Measurements from ENCODE around the gene TMEM225B. TPM values are rescaled to one million over a fixed set of nuclear protein-coding genes. Genes with fewer than 3 reads are reported as not detected.

Gene TMEM225B
- total RNA-seq, 1 experiment from 2014 or later, result 0.31 TPM

GRCh38 chr7:99622596-99622995 lies 24.5 kb downstream of the TMEM225B start:
- Histone ChIP-seq H3K36me3 (ENCODE audit: control insufficient read depth, insufficient read depth, low read length) (peaks cover 17% of the 10 kb centered on the region), H3K9me3 (ENCODE audit: control insufficient read depth, insufficient read depth, low read depth, low read length) (no peaks in the 10 kb centered on the region), H3K27ac (ENCODE audit: low read length) (no peak overlapping the region), H3K4me3 (ENCODE audit: low read depth in 2 of 2, low read length in 2 of 2) (no peak overlapping the region), H3K4me1 (ENCODE audit: control insufficient read depth, insufficient read depth, low read length) (peaks cover 10% of the 10 kb centered on the region), H3K27me3 (ENCODE audit: control insufficient read depth, insufficient read depth, low read length) (no peaks in the 10 kb centered on the region)
- TF ChIP-seq TCF7L2 (IDR thresholded peaks at IDR 0.05; ENCODE audit: low read depth, low read length) (no peak), SIN3A (IDR thresholded peaks at IDR 0.05; ENCODE audit: borderline replicate concordance, insufficient read depth, low read depth, low read length) (no peak), REST (IDR thresholded peaks at IDR 0.05; ENCODE audit: insufficient read depth in 1 of 2, low read depth in 2 of 2, low read length in 1 of 2) (no peak), POLR2AphosphoS5 (IDR thresholded peaks at IDR 0.05; ENCODE audit: low read depth, low read length) (no peak), CTCF (IDR thresholded peaks at IDR 0.05) (no peak)
- ChIA-PET POLR2A (no interaction called here), CTCF (no interaction called here)
- no TSS peak for BruUV-seq (replicated peaks)
- in situ Hi-C loops (cut with HindIII; ENCODE audit: low pct_unique_long_range_greater_than_20kb, low sequenced_read_pairs), result no loop called here
- DNase-seq (ENCODE audit: low read depth, low spot score), result no peak
- no peak for ATAC-seq
- intact Hi-C loops (cut with micrococcal nuclease; ENCODE audit: unreplicated experiment), result no loop called here

GRCh38 chr7:99623091-99623693 lies 25.1 kb downstream of the TMEM225B start:
- DNase-seq (ENCODE audit: low read depth, low spot score), result no peak
- H3K27me3 ChIP-seq (ENCODE audit: control insufficient read depth, insufficient read depth, low read length), result no peaks in the 10 kb centered on the region
- no peak for TF ChIP-seq CTCF (IDR thresholded peaks at IDR 0.05)
- TF ChIP-seq POLR2AphosphoS5 (IDR thresholded peaks at IDR 0.05; ENCODE audit: low read depth, low read length), result no peak
- TF ChIP-seq SIN3A (IDR thresholded peaks at IDR 0.05; ENCODE audit: borderline replicate concordance, insufficient read depth, low read depth, low read length), result no peak
- no peak for TF ChIP-seq TCF7L2 (IDR thresholded peaks at IDR 0.05; ENCODE audit: low read depth, low read length)
- TF ChIP-seq REST (IDR thresholded peaks at IDR 0.05; ENCODE audit: insufficient read depth in 1 of 2, low read depth in 2 of 2, low read length in 1 of 2), result no peak
- peaks cover 19% of the 10 kb centered on the region for H3K36me3 ChIP-seq (ENCODE audit: control insufficient read depth, insufficient read depth, low read length)
- no peaks in the 10 kb centered on the region for H3K9me3 ChIP-seq (ENCODE audit: control insufficient read depth, insufficient read depth, low read depth, low read length)
- no peak overlapping the region for H3K4me3 ChIP-seq (ENCODE audit: low read depth in 2 of 2, low read length in 2 of 2)
- in situ Hi-C loops (cut with HindIII; ENCODE audit: low pct_unique_long_range_greater_than_20kb, low sequenced_read_pairs) (no loop called here), intact Hi-C loops (cut with micrococcal nuclease; ENCODE audit: unreplicated experiment) (no loop called here)
- POLR2A ChIA-PET, result no interaction called here
- no peak for ATAC-seq
- no peak overlapping the region for H3K27ac ChIP-seq (ENCODE audit: low read length)
- no TSS peak for BruUV-seq (replicated peaks)
- peaks cover 4% of the 10 kb centered on the region for H3K4me1 ChIP-seq (ENCODE audit: control insufficient read depth, insufficient read depth, low read length)
- CTCF ChIA-PET, result no interaction called here

Measured in Panc1 (cell line).